Measurements from ENCODE around the gene CCNDBP1. TPM values are rescaled to one million over a fixed set of nuclear protein-coding genes. Genes with fewer than 3 reads are reported as not detected.

Gene CCNDBP1
- total RNA-seq, 1 experiment from 2014 or later: 62.5 TPM

DNA sequence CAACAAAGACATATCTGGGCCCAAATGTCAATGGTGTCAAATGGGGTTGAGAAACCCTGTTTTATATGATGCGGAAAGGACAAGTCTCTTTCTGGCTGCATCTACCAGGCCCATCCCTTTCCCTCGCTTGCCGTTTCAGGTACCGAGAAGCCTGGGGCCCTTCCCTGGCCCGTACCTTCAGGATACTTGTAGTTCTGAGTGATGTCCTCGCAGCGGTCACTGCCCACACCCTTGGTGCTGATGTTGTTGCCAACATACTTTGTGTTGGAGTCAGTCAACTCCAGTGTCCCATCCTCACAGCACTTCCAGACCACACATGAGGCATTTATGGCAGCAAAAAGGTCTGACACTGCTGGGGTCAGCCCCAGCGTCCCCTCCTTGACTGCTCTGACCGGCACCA lies 21.8 kb downstream of the CCNDBP1 start:
- H3K9me3 ChIP-seq (ENCODE audit: control insufficient read depth, insufficient read depth, low read depth, low read length): no peaks in the 10 kb centered on the region
- no peak overlapping the region for H3K4me3 ChIP-seq (ENCODE audit: low read depth in 2 of 2, low read length in 2 of 2)
- in situ Hi-C loops (cut with HindIII; ENCODE audit: low pct_unique_long_range_greater_than_20kb, low sequenced_read_pairs): no loop called here
- no TSS peak for BruUV-seq (replicated peaks)
- H3K27ac ChIP-seq (ENCODE audit: low read length): no peak overlapping the region
- TF ChIP-seq TCF7L2 (IDR thresholded peaks at IDR 0.05; ENCODE audit: low read depth, low read length): no peak
- TF ChIP-seq CTCF (IDR thresholded peaks at IDR 0.05): no peak
- TF ChIP-seq, protein P1, sequence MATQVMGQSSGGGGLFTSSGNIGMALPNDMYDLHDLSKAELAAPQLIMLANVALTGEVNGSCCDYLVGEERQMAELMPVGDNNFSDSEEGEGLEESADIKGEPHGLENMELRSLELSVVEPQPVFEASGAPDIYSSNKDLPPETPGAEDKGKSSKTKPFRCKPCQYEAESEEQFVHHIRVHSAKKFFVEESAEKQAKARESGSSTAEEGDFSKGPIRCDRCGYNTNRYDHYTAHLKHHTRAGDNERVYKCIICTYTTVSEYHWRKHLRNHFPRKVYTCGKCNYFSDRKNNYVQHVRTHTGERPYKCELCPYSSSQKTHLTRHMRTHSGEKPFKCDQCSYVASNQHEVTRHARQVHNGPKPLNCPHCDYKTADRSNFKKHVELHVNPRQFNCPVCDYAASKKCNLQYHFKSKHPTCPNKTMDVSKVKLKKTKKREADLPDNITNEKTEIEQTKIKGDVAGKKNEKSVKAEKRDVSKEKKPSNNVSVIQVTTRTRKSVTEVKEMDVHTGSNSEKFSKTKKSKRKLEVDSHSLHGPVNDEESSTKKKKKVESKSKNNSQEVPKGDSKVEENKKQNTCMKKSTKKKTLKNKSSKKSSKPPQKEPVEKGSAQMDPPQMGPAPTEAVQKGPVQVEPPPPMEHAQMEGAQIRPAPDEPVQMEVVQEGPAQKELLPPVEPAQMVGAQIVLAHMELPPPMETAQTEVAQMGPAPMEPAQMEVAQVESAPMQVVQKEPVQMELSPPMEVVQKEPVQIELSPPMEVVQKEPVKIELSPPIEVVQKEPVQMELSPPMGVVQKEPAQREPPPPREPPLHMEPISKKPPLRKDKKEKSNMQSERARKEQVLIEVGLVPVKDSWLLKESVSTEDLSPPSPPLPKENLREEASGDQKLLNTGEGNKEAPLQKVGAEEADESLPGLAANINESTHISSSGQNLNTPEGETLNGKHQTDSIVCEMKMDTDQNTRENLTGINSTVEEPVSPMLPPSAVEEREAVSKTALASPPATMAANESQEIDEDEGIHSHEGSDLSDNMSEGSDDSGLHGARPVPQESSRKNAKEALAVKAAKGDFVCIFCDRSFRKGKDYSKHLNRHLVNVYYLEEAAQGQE (IDR thresholded peaks at IDR 0.05; ENCODE audit: insufficient read depth in 1 of 2, low read depth in 2 of 2, low read length in 1 of 2): no peak
- TF ChIP-seq POLR2AphosphoS5 (IDR thresholded peaks at IDR 0.05; ENCODE audit: low read depth, low read length): no peak
- no peak for TF ChIP-seq SIN3A (IDR thresholded peaks at IDR 0.05; ENCODE audit: borderline replicate concordance, insufficient read depth, low read depth, low read length)
- H3K36me3 ChIP-seq (ENCODE audit: control insufficient read depth, insufficient read depth, low read length): no peaks in the 10 kb centered on the region
- ChIA-PET CTCF (interaction anchor here (0.9 to 1.1 kb wide), 3 partner anchors 19 to 81 kb away, joined by 3 to 5 read pairs (median 3); no protein-coding TSS in a partner anchor), POLR2A (no interaction called here)
- H3K27me3 ChIP-seq (ENCODE audit: control insufficient read depth, insufficient read depth, low read length): peaks cover 3% of the 10 kb centered on the region; the same call in 1 of the 2 replicates
- H3K4me1 ChIP-seq (ENCODE audit: control insufficient read depth, insufficient read depth, low read length): no peaks in the 10 kb centered on the region
- DNase-seq (ENCODE audit: low read depth, low spot score) (no peak), ATAC-seq (no peak)
- intact Hi-C loops (cut with micrococcal nuclease; ENCODE audit: unreplicated experiment): no loop called here

DNA sequence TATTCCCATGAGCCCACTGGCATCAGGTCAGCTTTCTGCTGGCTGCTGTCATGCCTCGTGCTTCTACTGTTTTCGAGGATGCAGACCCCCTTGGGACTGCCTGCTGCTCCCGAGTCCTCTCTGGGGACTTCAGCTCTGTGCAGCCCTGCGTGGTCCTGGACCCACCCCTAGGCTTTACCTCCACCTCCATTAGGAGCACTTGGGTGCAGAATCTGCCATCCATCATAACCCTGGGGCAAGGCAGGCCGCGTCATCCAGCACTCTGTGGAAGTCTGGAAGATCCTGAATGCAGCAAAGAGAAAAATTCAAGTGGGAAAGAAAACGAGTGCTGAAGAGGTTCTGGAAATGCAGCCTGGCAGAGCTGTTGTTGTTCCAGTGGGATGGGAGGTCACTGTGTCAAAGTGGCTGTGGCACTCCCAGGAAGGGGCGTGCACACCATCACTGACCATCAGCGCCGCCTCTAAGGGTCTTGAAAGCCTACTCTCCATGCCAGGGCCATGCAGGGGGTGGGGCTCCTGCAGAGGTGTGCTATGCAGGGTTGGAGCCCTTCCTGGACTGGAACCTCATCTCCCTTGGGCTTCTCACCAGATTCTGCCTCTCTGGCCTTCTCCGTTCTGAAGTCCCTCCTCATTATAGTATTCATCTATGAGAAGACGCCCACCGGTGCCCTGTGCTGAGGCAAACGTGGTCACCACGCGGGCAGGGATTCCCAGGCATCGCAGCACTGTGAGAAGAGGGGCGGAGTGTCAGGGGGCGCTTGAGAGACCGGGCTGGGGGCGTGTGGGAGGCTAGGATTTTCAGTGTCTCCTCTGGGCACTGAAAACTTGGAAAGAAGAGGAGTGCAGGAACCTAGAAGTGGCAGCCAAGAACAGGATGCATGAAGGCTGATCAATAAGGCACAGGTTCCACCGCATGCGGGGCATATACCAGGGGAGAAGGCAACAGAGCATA lies 23.1 kb downstream of the CCNDBP1 start:
- DNase-seq (ENCODE audit: low read depth, low spot score): no peak
- TF ChIP-seq CTCF (IDR thresholded peaks at IDR 0.05) (no peak), TCF7L2 (IDR thresholded peaks at IDR 0.05; ENCODE audit: low read depth, low read length) (no peak), POLR2AphosphoS5 (IDR thresholded peaks at IDR 0.05; ENCODE audit: low read depth, low read length) (no peak), SIN3A (IDR thresholded peaks at IDR 0.05; ENCODE audit: borderline replicate concordance, insufficient read depth, low read depth, low read length) (no peak)
- TF ChIP-seq, protein P1 (IDR thresholded peaks at IDR 0.05; ENCODE audit: insufficient read depth in 1 of 2, low read depth in 2 of 2, low read length in 1 of 2): no peak
- H3K27ac ChIP-seq (ENCODE audit: low read length): no peak overlapping the region
- intact Hi-C loops (cut with micrococcal nuclease; ENCODE audit: unreplicated experiment) (no loop called here), in situ Hi-C loops (cut with HindIII; ENCODE audit: low pct_unique_long_range_greater_than_20kb, low sequenced_read_pairs) (no loop called here)
- ATAC-seq: 0 out of 2 replicates have a peak, but pooled peaks have one; percentile 3
- H3K4me3 ChIP-seq (ENCODE audit: low read depth in 2 of 2, low read length in 2 of 2): no peak overlapping the region
- no TSS peak for BruUV-seq (replicated peaks)
- ChIA-PET CTCF (interaction anchor here (0.6 to 2.4 kb wide), 5 partner anchors 17 to 79 kb away, joined by 3 to 9 read pairs (median 4); no protein-coding TSS in a partner anchor), POLR2A (no interaction called here)
- no peaks in the 10 kb centered on the region for H3K4me1 ChIP-seq (ENCODE audit: control insufficient read depth, insufficient read depth, low read length)
- no peaks in the 10 kb centered on the region for H3K9me3 ChIP-seq (ENCODE audit: control insufficient read depth, insufficient read depth, low read depth, low read length)
- peaks cover 3% of the 10 kb centered on the region; the same call in 1 of the 2 replicates for H3K27me3 ChIP-seq (ENCODE audit: control insufficient read depth, insufficient read depth, low read length)
- no peaks in the 10 kb centered on the region for H3K36me3 ChIP-seq (ENCODE audit: control insufficient read depth, insufficient read depth, low read length)
